Upper lobe of right lung (tissue), 1 donor: ENCODE data around the gene NLRP5. TPM values are rescaled to one million over a fixed set of nuclear protein-coding genes. Genes with fewer than 3 reads are reported as not detected.
"Not testable (repeated sequence)": the region's sequence is repeated elsewhere in the genome, so short reads cannot be mapped to it uniquely, and the experiment has no call there.

Experiments
- ATAC-seq: fragments of 200-7000 bp; cut with Tn5 transposase; one replicate; pipeline ENCODE4 v1.9.1; 2020; ENCODE audit warnings: mild to moderate bottlenecking, moderate library complexity
- DNase-seq: peaks from one replicate; pipeline ENCODE4 v3.0.0-alpha.2; 2020
- H3K27ac ChIP-seq: fragments of 200-600 bp; one replicate; pipeline ENCODE4 v1.8.0; 2022
- H3K27me3 ChIP-seq: fragments of 200-600 bp; one replicate; pipeline ENCODE4 v1.8.0; 2022; ENCODE audit warnings: mild to moderate bottlenecking
- H3K36me3 ChIP-seq: fragments of 200-600 bp; one replicate; pipeline ENCODE4 v1.8.0; 2022
- H3K4me1 ChIP-seq: fragments of 200-600 bp; one replicate; pipeline ENCODE4 v1.8.0; 2022
- H3K4me3 ChIP-seq: fragments of 200-600 bp; one replicate; pipeline ENCODE4 v1.8.0; 2022; ENCODE audit warnings: mild to moderate bottlenecking
- H3K9me3 ChIP-seq: fragments of 200-600 bp; one replicate; pipeline ENCODE4 v1.8.0; 2022
- intact Hi-C: fragments of 100-400 bp; cut with DNase I; formaldehyde crosslinking; loops from one replicate; pipeline ENCODE4 v1.11.0; 2022
- total RNA-seq: library from RNA; stranded (reverse); fragmentation: NEBNext Ultra II Directional; extraction: Animal tissue kit (Norgen Biotek cat#: 25700); gene quantifications from one replicate; pipeline ENCODE4 v1.2.1, GENCODE V29; 2021
- TF ChIP-seq, protein P1 (sequence below): fragments of 200-600 bp; IDR thresholded peaks from one replicate; pipeline ENCODE4 v1.8.0; 2022; ENCODE audit warnings: antibody characterized with exemption
- donor health status: DM: no; HTN: yes; CAD: no; lungs with severe emphysema.

NLRP5 gene
- total RNA-seq, 1 donor from 2014 or later = not detected

DNA sequence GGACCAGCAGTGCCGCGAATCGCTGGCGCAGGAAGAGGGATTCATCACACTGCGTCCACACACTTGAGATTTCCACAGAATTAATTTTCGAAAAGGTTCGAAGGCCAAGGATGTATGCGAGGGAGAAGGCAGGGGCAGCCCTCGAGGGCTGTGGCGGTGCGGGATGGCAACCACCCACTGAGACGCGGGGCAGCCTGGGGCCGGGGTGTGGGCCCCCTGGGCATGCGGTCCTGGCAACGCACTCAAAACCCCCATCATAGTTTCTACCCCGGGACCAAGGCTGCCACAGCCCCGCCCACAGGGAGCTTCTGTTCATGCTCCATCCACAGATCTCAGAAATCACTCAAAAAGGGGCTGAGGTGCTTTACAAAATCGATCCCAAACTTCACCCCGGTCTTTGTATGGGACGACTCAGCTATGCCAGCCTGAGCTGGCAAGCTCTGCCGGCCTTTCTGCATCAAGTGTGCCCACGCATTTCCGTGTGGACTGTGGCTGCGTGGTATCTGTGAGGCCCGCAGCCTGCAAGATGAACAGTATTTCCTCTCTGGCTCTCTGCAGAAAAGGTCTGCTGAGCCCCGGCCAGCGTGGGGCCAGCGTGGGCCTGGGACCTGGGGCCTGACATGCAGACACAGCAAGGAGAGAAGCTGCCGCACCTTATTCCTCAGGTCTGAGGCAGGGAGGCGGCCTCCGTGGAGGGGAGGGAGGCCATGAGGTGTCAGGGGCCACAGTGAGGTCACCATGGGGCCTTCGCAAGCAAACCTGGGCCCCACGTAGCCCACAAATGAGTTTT, 115.4 kb downstream of the NLRP5 start:
- no peaks in the 10 kb centered on the region for H3K27me3 ChIP-seq
- H3K4me3 ChIP-seq = no peak overlapping the region
- H3K4me1 ChIP-seq = peaks cover 17% of the 10 kb centered on the region
- TF ChIP-seq, protein P1, sequence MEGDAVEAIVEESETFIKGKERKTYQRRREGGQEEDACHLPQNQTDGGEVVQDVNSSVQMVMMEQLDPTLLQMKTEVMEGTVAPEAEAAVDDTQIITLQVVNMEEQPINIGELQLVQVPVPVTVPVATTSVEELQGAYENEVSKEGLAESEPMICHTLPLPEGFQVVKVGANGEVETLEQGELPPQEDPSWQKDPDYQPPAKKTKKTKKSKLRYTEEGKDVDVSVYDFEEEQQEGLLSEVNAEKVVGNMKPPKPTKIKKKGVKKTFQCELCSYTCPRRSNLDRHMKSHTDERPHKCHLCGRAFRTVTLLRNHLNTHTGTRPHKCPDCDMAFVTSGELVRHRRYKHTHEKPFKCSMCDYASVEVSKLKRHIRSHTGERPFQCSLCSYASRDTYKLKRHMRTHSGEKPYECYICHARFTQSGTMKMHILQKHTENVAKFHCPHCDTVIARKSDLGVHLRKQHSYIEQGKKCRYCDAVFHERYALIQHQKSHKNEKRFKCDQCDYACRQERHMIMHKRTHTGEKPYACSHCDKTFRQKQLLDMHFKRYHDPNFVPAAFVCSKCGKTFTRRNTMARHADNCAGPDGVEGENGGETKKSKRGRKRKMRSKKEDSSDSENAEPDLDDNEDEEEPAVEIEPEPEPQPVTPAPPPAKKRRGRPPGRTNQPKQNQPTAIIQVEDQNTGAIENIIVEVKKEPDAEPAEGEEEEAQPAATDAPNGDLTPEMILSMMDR = no peak
- no peaks in the 10 kb centered on the region for H3K9me3 ChIP-seq
- peaks cover 20% of the 10 kb centered on the region for H3K36me3 ChIP-seq
- DNase-seq (no peak), ATAC-seq (no peak)
- H3K27ac ChIP-seq = no peak overlapping the region
- intact Hi-C loops = no loop called here

DNA sequence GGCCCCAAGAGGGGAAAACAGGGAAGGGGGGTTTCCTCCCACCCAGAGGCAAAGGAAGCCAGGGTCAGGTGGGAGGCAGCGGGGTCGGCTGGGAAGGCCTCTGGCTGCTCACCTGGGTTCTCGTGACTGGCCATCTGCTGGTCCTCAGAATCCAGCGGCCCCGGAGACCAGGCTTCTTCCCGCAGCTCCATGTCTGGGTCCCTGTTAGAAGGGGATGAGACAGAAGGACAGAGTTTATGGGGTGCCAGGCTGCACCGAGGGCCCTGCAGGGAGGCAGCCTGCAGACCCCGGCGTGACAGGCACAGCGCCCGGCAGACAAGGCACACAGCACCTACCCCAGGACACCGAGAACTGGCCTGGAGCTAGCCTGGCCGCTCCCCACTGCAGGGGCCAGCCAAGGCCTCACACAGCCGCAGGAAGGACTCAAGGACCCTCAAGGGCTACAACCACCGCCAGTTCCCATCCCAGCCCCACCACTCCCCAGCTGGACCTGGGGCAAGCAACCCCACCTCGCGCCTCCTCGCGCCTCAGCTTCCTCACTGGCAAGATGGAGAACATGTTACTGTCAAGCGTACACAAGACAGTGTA, 116.5 kb downstream of the NLRP5 start:
- intact Hi-C loops = no loop called here
- TF ChIP-seq, protein P1 = no peak
- ATAC-seq (no peak), DNase-seq (no peak)
- Histone ChIP-seq H3K27me3 (no peaks in the 10 kb centered on the region), H3K4me3 (no peak overlapping the region), H3K4me1 (peaks cover 25% of the 10 kb centered on the region), H3K9me3 (no peaks in the 10 kb centered on the region), H3K36me3 (peaks cover 15% of the 10 kb centered on the region), H3K27ac (no peak overlapping the region)

DNA sequence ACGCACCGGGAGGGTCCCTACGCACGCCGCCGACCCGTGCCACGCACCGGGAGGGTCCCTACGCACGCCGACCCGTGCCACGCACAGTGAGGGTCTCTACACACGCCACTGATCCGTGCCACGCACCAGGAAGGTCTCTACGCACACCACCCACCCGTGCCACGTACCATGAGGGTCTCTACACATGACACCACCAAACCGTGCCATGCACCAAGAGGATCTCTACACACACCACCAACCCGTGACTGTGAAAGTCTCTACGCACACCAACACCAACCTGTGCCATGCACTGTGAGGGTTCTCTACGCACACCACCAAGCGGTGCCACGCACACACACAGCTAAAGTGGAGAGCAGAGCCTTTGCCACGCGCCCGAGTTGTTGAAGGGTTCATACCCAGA, 117.8 kb downstream of the NLRP5 start:
- no peaks in the 10 kb centered on the region for H3K9me3 ChIP-seq
- H3K27ac ChIP-seq = no peak overlapping the region
- no peak for DNase-seq
- no peak overlapping the region for H3K4me3 ChIP-seq
- TF ChIP-seq, protein P1 = no peak
- H3K27me3 ChIP-seq = no peaks in the 10 kb centered on the region
- no peak for ATAC-seq
- peaks cover 15% of the 10 kb centered on the region for H3K36me3 ChIP-seq
- H3K4me1 ChIP-seq = peaks cover 38% of the 10 kb centered on the region
- intact Hi-C loops = no loop called here

DNA sequence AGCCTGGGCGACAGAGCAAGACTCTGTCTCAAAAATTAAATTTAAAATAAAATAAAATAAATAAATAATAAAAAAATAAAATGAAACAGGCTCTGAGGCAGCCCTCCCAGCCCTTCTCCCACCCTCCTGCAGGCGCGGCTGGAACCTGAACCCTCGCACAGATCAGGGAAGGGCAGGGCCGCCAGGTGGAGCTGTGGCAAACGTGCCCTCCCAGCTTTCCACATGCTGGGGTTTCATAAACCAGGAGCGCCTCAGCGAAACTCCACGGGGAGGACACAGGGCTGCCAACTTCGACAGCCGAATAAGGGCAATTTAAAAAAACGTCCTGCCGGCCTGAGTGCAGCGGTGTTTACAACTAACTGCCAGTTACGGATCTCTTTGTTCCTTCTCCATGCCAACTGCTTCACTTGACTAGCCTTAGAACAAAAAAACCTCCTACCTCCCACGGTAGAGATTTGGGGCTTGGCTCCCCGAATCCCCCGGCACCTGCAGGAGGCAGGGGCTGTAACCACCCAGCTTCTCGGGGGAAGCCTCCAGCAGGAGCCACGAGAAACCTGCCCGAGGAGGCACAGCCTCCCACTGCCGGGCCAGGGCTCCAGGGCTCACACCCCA, 118.6 kb downstream of the NLRP5 start:
- ATAC-seq = peak; percentile 91

DNA sequence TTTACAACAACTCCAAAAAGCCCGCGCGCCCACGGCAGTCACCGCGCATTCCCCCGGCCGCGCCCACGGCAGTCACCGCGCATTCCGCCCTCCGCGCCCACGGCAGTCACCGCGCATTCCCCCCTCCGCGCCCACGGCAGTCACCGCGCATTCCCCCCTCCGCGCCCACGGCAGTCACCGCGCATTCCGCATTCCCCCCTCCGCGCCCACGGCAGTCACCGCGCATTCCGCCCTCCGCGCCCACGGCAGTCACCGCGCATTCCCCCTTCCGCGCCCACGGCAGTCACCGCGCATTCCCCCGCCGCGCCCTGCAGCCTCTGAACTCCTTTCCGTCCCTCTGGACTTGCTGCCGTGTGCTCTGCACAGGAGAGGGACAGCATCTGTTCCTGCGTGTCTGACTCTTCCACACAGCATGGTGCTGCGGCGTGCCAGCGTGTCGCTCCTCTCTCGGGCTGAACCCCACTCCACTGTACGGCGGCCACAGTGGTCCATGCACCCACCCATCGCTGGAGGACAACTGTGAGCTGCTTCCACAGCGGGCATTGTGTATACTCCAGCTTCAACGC, 119.3 kb downstream of the NLRP5 start:
- intact Hi-C loops, DNase-seq: not testable (repeated sequence)
- H3K4me1 ChIP-seq = peaks cover 53% of the 10 kb centered on the region

More for the DNA sequence above, 118.6 kb downstream of the NLRP5 start:
- DNase-seq = peak; percentile 92
- Histone ChIP-seq H3K27ac (peak overlapping the region; percentile 85), H3K9me3 (no peaks in the 10 kb centered on the region), H3K27me3 (no peaks in the 10 kb centered on the region), H3K4me1 (peaks cover 46% of the 10 kb centered on the region), H3K36me3 (peaks cover 15% of the 10 kb centered on the region), H3K4me3 (peak overlapping the region; percentile 10)
- intact Hi-C loops = no loop called here
- TF ChIP-seq, protein P1 = peak; percentile 72

More for the DNA sequence above, 119.3 kb downstream of the NLRP5 start:
- Histone ChIP-seq H3K27ac (peak overlapping the region; percentile 85), H3K36me3 (peaks cover 15% of the 10 kb centered on the region)
- not testable (repeated sequence) for H3K4me3 ChIP-seq, ATAC-seq, H3K27me3 ChIP-seq, H3K9me3 ChIP-seq
